Suprapubic skin (tissue), 4 donors: ENCODE results near the gene BTBD1. TPM values are rescaled to one million over a fixed set of nuclear protein-coding genes. Genes with fewer than 3 reads are reported as not detected.

Experiments used
- DNase-seq, 2 donors: peaks; one replicate each; pipeline ENCODE4 v3.0.0-alpha.2; 2019; ENCODE audit warnings: low spot score in 2 of 2
- H3K27ac ChIP-seq: fragments of 200-600 bp; sonication (generic); one replicate; pipeline ENCODE4 v1.5.1; 2019
- H3K27me3 ChIP-seq: fragments of 200-600 bp; sonication (generic); one replicate; pipeline ENCODE4 v1.5.1; 2019
- H3K36me3 ChIP-seq: fragments of 200-600 bp; sonication (generic); one replicate; pipeline ENCODE4 v1.5.1; 2019
- H3K4me1 ChIP-seq: fragments of 200-600 bp; sonication (generic); one replicate; pipeline ENCODE4 v1.5.1; 2019
- H3K4me3 ChIP-seq: fragments of 200-600 bp; sonication (generic); one replicate; pipeline ENCODE4 v1.5.1; 2019; ENCODE audit warnings: mild to moderate bottlenecking
- H3K9me3 ChIP-seq: fragments of 200-600 bp; sonication (generic); one replicate; pipeline ENCODE4 v1.5.1; 2019
- EP300 ChIP-seq: sonication (generic); formaldehyde crosslinking; IDR thresholded peaks from one replicate; pipeline ENCODE4 v1.6.1; 2017; ENCODE audit warnings: antibody characterized with exemption
- POLR2A ChIP-seq, 2 donors: fragments of 450-650 bp; IDR thresholded peaks; one replicate each; pipeline ENCODE4 v1.6.1; 2017; ENCODE audit warnings: antibody characterized with exemption in 2 of 2, mild to moderate bottlenecking in 2 of 2, moderate library complexity in 2 of 2
- POLR2AphosphoS5 ChIP-seq, 3 donors: sonication (generic); formaldehyde crosslinking; IDR thresholded peaks; one replicate each; pipeline ENCODE4 v1.6.1; 2017; ENCODE audit warnings: antibody characterized with exemption in 3 of 3
- WGBS: methylation state at CpG from one replicate; pipeline ENCODE4 v1.1.5; 2018; 5-methylcytosine and 5-hydroxymethylcytosine counted together
- total RNA-seq, 4 donors: library from RNA; depleted of rRNA; stranded (reverse); fragments of >200 nt; gene quantifications; one replicate each; pipeline ENCODE4 v1.1.0, GENCODE V29; 2016
- TF ChIP-seq, protein P1 (sequence below), 2 donors: fragments of 200-600 bp in 1 of 2; fragments of 450-650 bp in 1 of 2; sonication (generic) in 1 of 2; IDR thresholded peaks; one replicate each; pipeline ENCODE4 v1.5.1; 2016 to 2019; ENCODE audit warnings: antibody characterized with exemption in 2 of 2, mild to moderate bottlenecking in 1 of 2, moderate library complexity in 1 of 2

BTBD1 gene
- total RNA-seq, 4 donors from 2014 or later: 43.9 to 54.3 (median 50.0) TPM

DNA sequence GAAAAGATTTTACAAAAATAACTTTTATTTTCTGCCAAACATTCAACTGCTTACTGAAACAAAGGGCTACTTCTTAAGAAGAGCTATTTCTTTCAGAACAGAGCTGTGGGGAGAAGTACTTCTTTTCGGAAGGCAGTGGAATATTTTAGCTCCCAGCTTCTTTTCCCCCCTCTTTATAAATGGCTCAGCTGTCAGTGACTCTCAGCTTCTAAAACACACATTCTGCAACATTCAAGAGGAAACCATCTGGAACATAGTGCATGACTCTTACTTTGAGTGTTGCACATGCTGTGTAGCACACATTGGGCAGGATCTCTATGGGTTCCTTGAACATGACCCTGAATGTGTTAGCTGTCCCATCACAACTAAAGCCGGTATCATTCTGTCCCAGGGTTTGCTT is 48.6 kb downstream of the BTBD1 start:
- H3K36me3 ChIP-seq: peaks cover 40% of the 10 kb centered on the region
- TF ChIP-seq POLR2A (IDR thresholded peaks at IDR 0.05) (no peak), POLR2AphosphoS5 (IDR thresholded peaks at IDR 0.05) (no peak), EP300 (no peak)
- TF ChIP-seq, protein P1, sequence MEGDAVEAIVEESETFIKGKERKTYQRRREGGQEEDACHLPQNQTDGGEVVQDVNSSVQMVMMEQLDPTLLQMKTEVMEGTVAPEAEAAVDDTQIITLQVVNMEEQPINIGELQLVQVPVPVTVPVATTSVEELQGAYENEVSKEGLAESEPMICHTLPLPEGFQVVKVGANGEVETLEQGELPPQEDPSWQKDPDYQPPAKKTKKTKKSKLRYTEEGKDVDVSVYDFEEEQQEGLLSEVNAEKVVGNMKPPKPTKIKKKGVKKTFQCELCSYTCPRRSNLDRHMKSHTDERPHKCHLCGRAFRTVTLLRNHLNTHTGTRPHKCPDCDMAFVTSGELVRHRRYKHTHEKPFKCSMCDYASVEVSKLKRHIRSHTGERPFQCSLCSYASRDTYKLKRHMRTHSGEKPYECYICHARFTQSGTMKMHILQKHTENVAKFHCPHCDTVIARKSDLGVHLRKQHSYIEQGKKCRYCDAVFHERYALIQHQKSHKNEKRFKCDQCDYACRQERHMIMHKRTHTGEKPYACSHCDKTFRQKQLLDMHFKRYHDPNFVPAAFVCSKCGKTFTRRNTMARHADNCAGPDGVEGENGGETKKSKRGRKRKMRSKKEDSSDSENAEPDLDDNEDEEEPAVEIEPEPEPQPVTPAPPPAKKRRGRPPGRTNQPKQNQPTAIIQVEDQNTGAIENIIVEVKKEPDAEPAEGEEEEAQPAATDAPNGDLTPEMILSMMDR (IDR thresholded peaks at IDR 0.05): no peak
- 79% methylated on average over 2 of the region's 2 CpGs for WGBS
- H3K9me3 ChIP-seq: no peaks in the 10 kb centered on the region
- H3K4me1 ChIP-seq: peaks cover 9% of the 10 kb centered on the region
- H3K27ac ChIP-seq: no peak overlapping the region
- DNase-seq: no peak
- no peaks in the 10 kb centered on the region for H3K27me3 ChIP-seq
- H3K4me3 ChIP-seq: no peak overlapping the region

DNA sequence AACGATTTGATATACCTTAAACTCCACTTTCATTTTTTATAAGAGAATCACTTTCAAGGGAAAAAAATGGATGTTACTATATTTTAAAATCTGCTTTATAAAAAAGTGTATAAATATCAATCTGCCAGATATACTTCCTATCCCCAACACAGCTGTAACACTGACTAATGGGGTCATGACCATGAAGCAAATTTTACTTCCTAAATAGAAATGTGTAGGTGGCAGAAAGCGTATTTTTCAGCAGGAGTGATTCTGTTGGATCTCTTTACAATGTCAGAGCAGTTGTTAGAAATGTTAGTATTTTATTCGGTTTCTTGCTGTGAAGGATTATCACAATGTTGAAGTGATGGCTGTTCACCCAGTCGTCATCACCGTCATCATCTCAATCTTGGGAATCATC is 50.1 kb downstream of the BTBD1 start:
- 87% methylated on average over 5 of the region's 5 CpGs for WGBS
- H3K27ac ChIP-seq: no peak overlapping the region
- H3K4me3 ChIP-seq: no peak overlapping the region
- H3K27me3 ChIP-seq: no peaks in the 10 kb centered on the region
- H3K36me3 ChIP-seq: peaks cover 40% of the 10 kb centered on the region
- DNase-seq: no peak
- TF ChIP-seq POLR2AphosphoS5 (IDR thresholded peaks at IDR 0.05): no peak
- TF ChIP-seq, protein P1 (IDR thresholded peaks at IDR 0.05): no peak
- TF ChIP-seq EP300: no peak
- no peak for TF ChIP-seq POLR2A (IDR thresholded peaks at IDR 0.05)
- no peaks in the 10 kb centered on the region for H3K9me3 ChIP-seq
- H3K4me1 ChIP-seq: peaks cover 21% of the 10 kb centered on the region

GRCh38 chr15:83015361-83015760 is 51.7 kb downstream of the BTBD1 start:
- H3K9me3 ChIP-seq: no peaks in the 10 kb centered on the region
- H3K27ac ChIP-seq: no peak overlapping the region
- WGBS: 89% methylated on average over 4 of the region's 4 CpGs
- H3K4me1 ChIP-seq: peaks cover 29% of the 10 kb centered on the region
- H3K36me3 ChIP-seq: peaks cover 37% of the 10 kb centered on the region
- no peaks in the 10 kb centered on the region for H3K27me3 ChIP-seq
- no peak overlapping the region for H3K4me3 ChIP-seq
- TF ChIP-seq POLR2AphosphoS5 (IDR thresholded peaks at IDR 0.05): no peak
- no peak for TF ChIP-seq POLR2A (IDR thresholded peaks at IDR 0.05)
- no peak for TF ChIP-seq EP300
- TF ChIP-seq, protein P1 (IDR thresholded peaks at IDR 0.05): no peak
- DNase-seq: no peak

DNA sequence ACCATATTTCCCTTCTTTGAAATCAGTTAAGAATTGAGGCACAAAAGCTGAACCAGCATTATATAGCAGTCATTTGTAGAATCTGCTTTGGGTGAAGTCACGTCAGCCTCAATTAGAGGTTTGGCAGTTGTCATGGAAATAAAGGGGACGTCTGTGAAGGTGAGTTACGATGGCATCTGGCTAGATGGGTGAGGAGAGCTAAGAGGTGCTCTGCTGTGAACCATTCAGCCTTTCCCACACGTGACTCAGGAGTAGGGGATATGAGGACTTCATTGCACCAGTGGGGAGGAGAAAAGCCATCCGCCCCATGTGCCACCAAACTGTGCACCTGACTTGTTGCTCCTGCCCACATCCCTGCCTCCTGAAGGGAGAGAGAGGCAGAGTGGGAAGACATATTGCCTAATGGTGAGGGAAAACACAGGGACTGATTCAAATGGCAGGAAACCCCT is 52.8 kb downstream of the BTBD1 start:
- peaks cover 31% of the 10 kb centered on the region for H3K36me3 ChIP-seq
- H3K27ac ChIP-seq: no peak overlapping the region
- peaks cover 35% of the 10 kb centered on the region for H3K4me1 ChIP-seq
- WGBS: 50% methylated on average over 5 of the region's 5 CpGs
- no peak for DNase-seq
- no peaks in the 10 kb centered on the region for H3K9me3 ChIP-seq
- H3K27me3 ChIP-seq: no peaks in the 10 kb centered on the region
- TF ChIP-seq EP300 (no peak), POLR2AphosphoS5 (IDR thresholded peaks at IDR 0.05) (no peak), POLR2A (IDR thresholded peaks at IDR 0.05) (no peak)
- TF ChIP-seq, protein P1 (IDR thresholded peaks at IDR 0.05): no peak
- no peak overlapping the region for H3K4me3 ChIP-seq

DNA sequence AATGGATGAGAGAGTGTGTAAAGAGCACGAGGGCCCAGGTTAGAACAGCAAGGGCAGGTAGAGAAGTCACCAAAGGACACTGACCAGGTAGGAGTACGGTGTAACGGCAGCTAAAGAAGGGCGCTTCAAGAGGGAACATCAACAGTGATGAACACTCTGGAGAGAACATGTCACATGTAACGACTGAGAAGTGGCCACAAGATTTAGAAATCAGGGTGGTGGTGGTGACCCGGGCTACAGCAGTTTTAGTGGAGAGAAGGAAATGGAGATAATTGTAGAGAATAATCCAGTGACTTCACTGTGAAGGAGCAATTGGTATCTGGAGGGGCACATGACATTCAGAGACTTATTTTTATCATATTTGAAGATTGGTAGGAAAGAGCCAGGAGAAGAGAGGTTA is 54.4 kb downstream of the BTBD1 start:
- no peak for TF ChIP-seq EP300
- TF ChIP-seq, protein P1 (IDR thresholded peaks at IDR 0.05): no peak
- no peak for TF ChIP-seq POLR2A (IDR thresholded peaks at IDR 0.05)
- TF ChIP-seq POLR2AphosphoS5 (IDR thresholded peaks at IDR 0.05): no peak
- H3K27ac ChIP-seq: no peak overlapping the region
- DNase-seq: no peak
- H3K27me3 ChIP-seq: no peaks in the 10 kb centered on the region
- peak overlapping the region; percentile 95 for H3K4me3 ChIP-seq
- 93% methylated on average over 6 of the region's 6 CpGs for WGBS
- peaks cover 29% of the 10 kb centered on the region for H3K36me3 ChIP-seq
- H3K4me1 ChIP-seq: peaks cover 35% of the 10 kb centered on the region
- no peaks in the 10 kb centered on the region for H3K9me3 ChIP-seq
